HepG2 (cell line): ENCODE results near the gene PPME1. TPM values are rescaled to one million over a fixed set of nuclear protein-coding genes. Genes with fewer than 3 reads are reported as not detected.
A peak's percentile ranks its signal among the peaks of the same experiment; 100 is the strongest.

Experiments
- ELF1 ChIP-seq: sonication (generic); formaldehyde crosslinking; IDR thresholded peaks from 2 replicates; pipeline ENCODE4 v1.4.0; 2020; ENCODE audit warnings: missing genetic modification reagents
- ETV5 ChIP-seq: IDR thresholded peaks from 2 replicates; pipeline ENCODE4 v1.6.1; 2018; ENCODE audit warnings: missing biosample characterization, missing genetic modification reagents, inconsistent platforms, borderline replicate concordance
- GFI1 ChIP-seq: sonication (generic); formaldehyde crosslinking; IDR thresholded peaks from 2 replicates; pipeline ENCODE4 v1.5.0; 2020; ENCODE audit warnings: missing genetic modification reagents, mild to moderate bottlenecking, borderline replicate concordance
- GPN1 ChIP-seq: sonication (generic); formaldehyde crosslinking; IDR thresholded peaks from 2 replicates; pipeline ENCODE4 v1.5.1; 2020; ENCODE audit warnings: missing genetic modification reagents, borderline replicate concordance
- HCFC1 ChIP-seq: fragments of 150-350 bp; IDR thresholded peaks from 2 replicates; pipeline ENCODE4 v1.6.1; 2014; ENCODE audit warnings: low read depth, low read length
- HNRNPUL1 ChIP-seq: fragments of 200-400 bp; formaldehyde crosslinking; IDR thresholded peaks from 2 replicates; pipeline ENCODE4 v1.6.1; 2017; ENCODE audit warnings: low read depth, mild to moderate bottlenecking, low read length, moderate library complexity
- HOXA7 ChIP-seq: sonication (generic); formaldehyde crosslinking; IDR thresholded peaks from 2 replicates; pipeline ENCODE4 v1.8.1; 2022; ENCODE audit warnings: mild to moderate bottlenecking, missing genetic modification reagents, moderate library complexity
- KAT7 ChIP-seq: IDR thresholded peaks from 2 replicates; pipeline ENCODE4 v1.6.1; 2018; ENCODE audit warnings: borderline replicate concordance, missing compliant biosample characterization
- MAF1 ChIP-seq: sonication (generic); formaldehyde crosslinking; IDR thresholded peaks from 2 replicates; pipeline ENCODE4 v1.5.0; 2020; ENCODE audit warnings: missing genetic modification reagents, borderline replicate concordance
- MAFK ChIP-seq, 2 experiments: IDR thresholded peaks in 1 of 2; conservative IDR thresholded peaks in 1 of 2; 2 replicates each; pipeline ENCODE4 v1.6.1; 2011; ENCODE audit warnings: improper control_type of control experiment in 2 of 2, low read length in 2 of 2
- MXI1 ChIP-seq: IDR thresholded peaks from 3 replicates; pipeline ENCODE4 v1.6.1; 2012; ENCODE audit warnings: low read depth, low read length, inconsistent platforms, borderline replicate concordance
- PITX1 ChIP-seq: sonication (generic); formaldehyde crosslinking; IDR thresholded peaks from 2 replicates; pipeline ENCODE4 v1.5.1; 2020; ENCODE audit warnings: mild to moderate bottlenecking, missing genetic modification reagents
- PPARG ChIP-seq: conservative IDR thresholded peaks from 2 replicates; pipeline ENCODE4 v1.6.1; 2016; ENCODE audit warnings: missing biosample characterization, missing genetic modification reagents
- RBFOX2 ChIP-seq: fragments of 200-400 bp; formaldehyde crosslinking; IDR thresholded peaks from 2 replicates; pipeline ENCODE4 v1.6.1; 2017; ENCODE audit warnings: low read depth, mild to moderate bottlenecking, low read length
- RFXANK ChIP-seq: IDR thresholded peaks from 2 replicates; pipeline ENCODE4 v1.6.1; 2016
- YEATS4 ChIP-seq: sonication (generic); formaldehyde crosslinking; IDR thresholded peaks from 2 replicates; pipeline ENCODE4 v1.4.0; 2020; ENCODE audit warnings: missing genetic modification reagents, borderline replicate concordance
- ZFP37 ChIP-seq: sonication (generic); formaldehyde crosslinking; IDR thresholded peaks from 2 replicates; pipeline ENCODE4 v1.4.0; 2020; ENCODE audit warnings: missing genetic modification reagents, borderline replicate concordance
- ZNF253 ChIP-seq: sonication (generic); formaldehyde crosslinking; IDR thresholded peaks from 2 replicates; pipeline ENCODE4 v1.8.0; 2022; ENCODE audit warnings: mild to moderate bottlenecking, missing genetic modification reagents, borderline replicate concordance
- ZNF720 ChIP-seq: sonication (generic); formaldehyde crosslinking; IDR thresholded peaks from 2 replicates; pipeline ENCODE4 v1.4.0; 2020; ENCODE audit warnings: missing genetic modification reagents
- ZNF724P ChIP-seq: sonication (generic); formaldehyde crosslinking; IDR thresholded peaks from 2 replicates; pipeline ENCODE4 v1.8.0; 2022; ENCODE audit warnings: missing genetic modification reagents, borderline replicate concordance
- ZNF770 ChIP-seq: sonication (generic); formaldehyde crosslinking; IDR thresholded peaks from 2 replicates; pipeline ENCODE4 v1.5.0; 2020; ENCODE audit warnings: mild to moderate bottlenecking, missing genetic modification reagents
- ZSCAN20 ChIP-seq: sonication (generic); formaldehyde crosslinking; IDR thresholded peaks from 2 replicates; pipeline ENCODE4 v1.4.0; 2020; ENCODE audit warnings: missing genetic modification reagents, mild to moderate bottlenecking, borderline replicate concordance
- polyA plus RNA-seq, 8 experiments: library from polyadenylated mRNA; depleted of rRNA in 3 of 8; stranded (reverse) in 7 of 8; unstranded in 1 of 8; fragments of >200 nt; fragmentation: Illumina TruSeq in 4 of 8; extraction: Trizol in 4 of 8; gene quantifications; 2 replicates each; pipeline versions ENCODE4 v1.2.1 to v1.2.3, GENCODE V29; 2011 to 2016; ENCODE audit warnings: low read depth in 4 of 8, missing spikeins in 1 of 8, mixed read lengths in 1 of 8; ENCODE audit not compliant: insufficient read depth in 1 of 8
- total RNA-seq, 5 experiments: library from RNA; depleted of rRNA; stranded (reverse); fragments of >200 nt; fragmentation: Illumina TruSeq; extraction: Trizol; gene quantifications; 2 replicates each; pipeline ENCODE4 v1.2.3, GENCODE V29; 2016; ENCODE audit warnings: low read depth in 1 of 5
- TF ChIP-seq, protein P1 (sequence below): sonication (generic); formaldehyde crosslinking; IDR thresholded peaks from 2 replicates; pipeline ENCODE4 v1.9.0; 2021; ENCODE audit warnings: missing genetic modification reagents, borderline replicate concordance
- TF ChIP-seq, protein P2 (sequence below): sonication (generic); formaldehyde crosslinking; IDR thresholded peaks from 2 replicates; pipeline ENCODE4 v1.8.0; 2022; ENCODE audit warnings: mild to moderate bottlenecking, missing genetic modification reagents, moderate library complexity

Gene PPME1
- total and polyA plus RNA-seq, 2 of the 13 experiments (the other 11 are each of a cell fraction or from before 2014, with no cell fraction given) = 31.3 to 56.0 TPM

- TF ChIP-seq HNRNPUL1 (no peak), MAFK (conservative IDR thresholded peaks at IDR 0.05 in 1 of 2, IDR thresholded peaks at IDR 0.05 in 1 of 2; ENCODE audit: low read length in 2 of 2) (no peak), PITX1 (CRISPR knock-in tag) (0 out of 2 replicates have a peak, but pooled peaks have one; percentile 63), ZFP37 (CRISPR knock-in tag) (peak; percentile 74), GPN1 (no peak), ZSCAN20 (no peak), ZNF720 (CRISPR knock-in tag) (no peak), ZNF724P (CRISPR knock-in tag) (peak; percentile 31; the same call in 1 of the 2 replicates), HOXA7 (CRISPR knock-in tag) (no peak), MXI1 (peak; percentile 90; the same call in 1 of the 3 replicates), PPARG (peak; percentile 43; the same call in 1 of the 2 replicates), ZNF770 (peak; percentile 41), KAT7 (no peak; the same call in 1 of the 2 replicates), RBFOX2 (peak; percentile 80), MAF1 (CRISPR knock-in tag) (peak; percentile 60; the same call in 1 of the 2 replicates), RFXANK (CRISPR knock-in tag) (peak; percentile 66; the same call in 1 of the 2 replicates), YEATS4 (CRISPR knock-in tag) (peak; percentile 91), GFI1 (no peak; the same call in 1 of the 2 replicates), ZNF253 (no peak), ETV5 (CRISPR knock-in tag) (peak; percentile 90), HCFC1 (peak; percentile 86), ELF1 (peak; percentile 92)
- TF ChIP-seq, protein P1, sequence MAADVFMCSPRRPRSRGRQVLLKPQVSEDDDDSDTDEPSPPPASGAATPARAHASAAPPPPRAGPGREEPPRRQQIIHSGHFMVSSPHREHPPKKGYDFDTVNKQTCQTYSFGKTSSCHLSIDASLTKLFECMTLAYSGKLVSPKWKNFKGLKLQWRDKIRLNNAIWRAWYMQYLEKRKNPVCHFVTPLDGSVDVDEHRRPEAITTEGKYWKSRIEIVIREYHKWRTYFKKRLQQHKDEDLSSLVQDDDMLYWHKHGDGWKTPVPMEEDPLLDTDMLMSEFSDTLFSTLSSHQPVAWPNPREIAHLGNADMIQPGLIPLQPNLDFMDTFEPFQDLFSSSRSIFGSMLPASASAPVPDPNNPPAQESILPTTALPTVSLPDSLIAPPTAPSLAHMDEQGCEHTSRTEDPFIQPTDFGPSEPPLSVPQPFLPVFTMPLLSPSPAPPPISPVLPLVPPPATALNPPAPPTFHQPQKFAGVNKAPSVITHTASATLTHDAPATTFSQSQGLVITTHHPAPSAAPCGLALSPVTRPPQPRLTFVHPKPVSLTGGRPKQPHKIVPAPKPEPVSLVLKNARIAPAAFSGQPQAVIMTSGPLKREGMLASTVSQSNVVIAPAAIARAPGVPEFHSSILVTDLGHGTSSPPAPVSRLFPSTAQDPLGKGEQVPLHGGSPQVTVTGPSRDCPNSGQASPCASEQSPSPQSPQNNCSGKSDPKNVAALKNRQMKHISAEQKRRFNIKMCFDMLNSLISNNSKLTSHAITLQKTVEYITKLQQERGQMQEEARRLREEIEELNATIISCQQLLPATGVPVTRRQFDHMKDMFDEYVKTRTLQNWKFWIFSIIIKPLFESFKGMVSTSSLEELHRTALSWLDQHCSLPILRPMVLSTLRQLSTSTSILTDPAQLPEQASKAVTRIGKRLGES (CRISPR knock-in tag) = no peak
- TF ChIP-seq, protein P2, sequence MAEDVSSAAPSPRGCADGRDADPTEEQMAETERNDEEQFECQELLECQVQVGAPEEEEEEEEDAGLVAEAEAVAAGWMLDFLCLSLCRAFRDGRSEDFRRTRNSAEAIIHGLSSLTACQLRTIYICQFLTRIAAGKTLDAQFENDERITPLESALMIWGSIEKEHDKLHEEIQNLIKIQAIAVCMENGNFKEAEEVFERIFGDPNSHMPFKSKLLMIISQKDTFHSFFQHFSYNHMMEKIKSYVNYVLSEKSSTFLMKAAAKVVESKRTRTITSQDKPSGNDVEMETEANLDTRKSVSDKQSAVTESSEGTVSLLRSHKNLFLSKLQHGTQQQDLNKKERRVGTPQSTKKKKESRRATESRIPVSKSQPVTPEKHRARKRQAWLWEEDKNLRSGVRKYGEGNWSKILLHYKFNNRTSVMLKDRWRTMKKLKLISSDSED (CRISPR knock-in tag) = no peak
Observed at GRCh38 chr11:74170694-74171629, at the start of gene PPME1, which contains the start of gene C2CD3 (continued).
